GM23338 (cell line): ENCODE measurements around the gene SYVN1.

Experiments
- CREB1 ChIP-seq: fragments of 250-450 bp; sonication (Bioruptor Pico); IDR thresholded peaks from 2 replicates; pipeline ENCODE4 v1.5.0; 2020; ENCODE audit warnings: low read depth, mild to moderate bottlenecking, moderate library complexity
- EZH2 ChIP-seq: fragments of 200-600 bp; sonication (generic); IDR thresholded peaks from one replicate; pipeline ENCODE4 v1.8.0; 2017; ENCODE audit warnings: antibody characterized with exemption, mild to moderate bottlenecking, low read depth; ENCODE audit not compliant: unreplicated experiment
- EZH2phosphoT487 ChIP-seq: fragments of 200-600 bp; sonication (generic); IDR thresholded peaks from one replicate; pipeline ENCODE4 v1.8.1; 2018; ENCODE audit warnings: antibody characterized with exemption; ENCODE audit not compliant: unreplicated experiment
- JUNB ChIP-seq: IDR thresholded peaks from one replicate; pipeline ENCODE4 v1.6.1; 2016; ENCODE audit warnings: antibody characterized with exemption; ENCODE audit not compliant: unreplicated experiment
- NANOG ChIP-seq: IDR thresholded peaks from 2 replicates; pipeline ENCODE4 v1.6.1; 2016; ENCODE audit warnings: antibody characterized with exemption, borderline replicate concordance
- POLR2AphosphoS5 ChIP-seq: IDR thresholded peaks from 2 replicates; pipeline ENCODE4 v1.6.1; 2016; ENCODE audit warnings: antibody characterized with exemption, low read depth
- TF ChIP-seq, protein P1 (sequence below), 2 experiments: fragments of 200-600 bp in 1 of 2; sonication (generic) in 1 of 2; conservative IDR thresholded peaks; 2 replicates each; pipeline versions ENCODE4 v1.5.1 to v1.6.1; 2016 to 2017; ENCODE audit warnings: antibody characterized with exemption in 2 of 2, low read depth in 2 of 2, mild to moderate bottlenecking in 2 of 2, moderate library complexity in 1 of 2
- TF ChIP-seq, protein P2 (sequence below): IDR thresholded peaks from one replicate; pipeline ENCODE4 v1.6.1; 2018; ENCODE audit warnings: antibody characterized with exemption; ENCODE audit not compliant: unreplicated experiment

DNA sequence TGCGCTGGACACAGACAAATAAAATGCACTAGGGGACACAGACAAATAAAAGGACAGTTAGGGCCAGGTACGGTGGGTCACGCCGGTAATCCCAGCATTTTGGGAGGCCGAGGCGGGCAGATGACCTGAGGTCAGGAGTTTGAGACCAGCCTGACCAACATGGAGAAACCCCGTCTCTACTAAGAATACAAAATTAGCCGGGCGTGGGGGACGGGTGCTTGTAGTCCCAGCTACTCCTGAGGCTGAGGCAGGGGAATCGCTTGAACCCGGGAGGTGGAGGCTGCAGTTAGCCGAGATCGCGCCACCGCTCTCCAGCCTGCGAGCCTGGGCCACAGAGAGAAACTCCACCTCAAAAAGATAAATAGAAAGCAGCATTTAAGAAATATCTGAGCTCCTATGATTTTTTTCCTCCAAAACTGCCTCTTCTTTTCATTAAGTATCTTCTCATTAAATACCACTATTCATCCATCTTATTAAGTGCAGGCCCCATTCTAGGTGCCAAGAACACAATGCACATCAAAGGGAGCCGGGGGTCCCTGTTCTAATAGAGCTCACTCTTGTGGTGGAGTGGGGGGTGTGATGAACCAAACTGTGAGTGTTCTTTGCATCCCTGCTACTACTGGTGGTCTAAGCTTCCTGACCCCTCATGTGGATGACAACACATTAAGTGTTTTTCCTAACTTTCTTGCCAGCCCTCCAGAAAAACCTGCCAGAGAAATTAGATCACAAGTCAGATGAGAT is 16.1 kb downstream of the SYVN1 start:
- no peak; the same call in 1 of the 2 replicates for TF ChIP-seq POLR2AphosphoS5
- TF ChIP-seq, protein P1, sequence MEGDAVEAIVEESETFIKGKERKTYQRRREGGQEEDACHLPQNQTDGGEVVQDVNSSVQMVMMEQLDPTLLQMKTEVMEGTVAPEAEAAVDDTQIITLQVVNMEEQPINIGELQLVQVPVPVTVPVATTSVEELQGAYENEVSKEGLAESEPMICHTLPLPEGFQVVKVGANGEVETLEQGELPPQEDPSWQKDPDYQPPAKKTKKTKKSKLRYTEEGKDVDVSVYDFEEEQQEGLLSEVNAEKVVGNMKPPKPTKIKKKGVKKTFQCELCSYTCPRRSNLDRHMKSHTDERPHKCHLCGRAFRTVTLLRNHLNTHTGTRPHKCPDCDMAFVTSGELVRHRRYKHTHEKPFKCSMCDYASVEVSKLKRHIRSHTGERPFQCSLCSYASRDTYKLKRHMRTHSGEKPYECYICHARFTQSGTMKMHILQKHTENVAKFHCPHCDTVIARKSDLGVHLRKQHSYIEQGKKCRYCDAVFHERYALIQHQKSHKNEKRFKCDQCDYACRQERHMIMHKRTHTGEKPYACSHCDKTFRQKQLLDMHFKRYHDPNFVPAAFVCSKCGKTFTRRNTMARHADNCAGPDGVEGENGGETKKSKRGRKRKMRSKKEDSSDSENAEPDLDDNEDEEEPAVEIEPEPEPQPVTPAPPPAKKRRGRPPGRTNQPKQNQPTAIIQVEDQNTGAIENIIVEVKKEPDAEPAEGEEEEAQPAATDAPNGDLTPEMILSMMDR (conservative IDR thresholded peaks at IDR 0.05; ENCODE audit: low read depth in 2 of 2): no peak; a peak in 1 of 4 replicates
- no peak for TF ChIP-seq JUNB
- TF ChIP-seq, protein P2, sequence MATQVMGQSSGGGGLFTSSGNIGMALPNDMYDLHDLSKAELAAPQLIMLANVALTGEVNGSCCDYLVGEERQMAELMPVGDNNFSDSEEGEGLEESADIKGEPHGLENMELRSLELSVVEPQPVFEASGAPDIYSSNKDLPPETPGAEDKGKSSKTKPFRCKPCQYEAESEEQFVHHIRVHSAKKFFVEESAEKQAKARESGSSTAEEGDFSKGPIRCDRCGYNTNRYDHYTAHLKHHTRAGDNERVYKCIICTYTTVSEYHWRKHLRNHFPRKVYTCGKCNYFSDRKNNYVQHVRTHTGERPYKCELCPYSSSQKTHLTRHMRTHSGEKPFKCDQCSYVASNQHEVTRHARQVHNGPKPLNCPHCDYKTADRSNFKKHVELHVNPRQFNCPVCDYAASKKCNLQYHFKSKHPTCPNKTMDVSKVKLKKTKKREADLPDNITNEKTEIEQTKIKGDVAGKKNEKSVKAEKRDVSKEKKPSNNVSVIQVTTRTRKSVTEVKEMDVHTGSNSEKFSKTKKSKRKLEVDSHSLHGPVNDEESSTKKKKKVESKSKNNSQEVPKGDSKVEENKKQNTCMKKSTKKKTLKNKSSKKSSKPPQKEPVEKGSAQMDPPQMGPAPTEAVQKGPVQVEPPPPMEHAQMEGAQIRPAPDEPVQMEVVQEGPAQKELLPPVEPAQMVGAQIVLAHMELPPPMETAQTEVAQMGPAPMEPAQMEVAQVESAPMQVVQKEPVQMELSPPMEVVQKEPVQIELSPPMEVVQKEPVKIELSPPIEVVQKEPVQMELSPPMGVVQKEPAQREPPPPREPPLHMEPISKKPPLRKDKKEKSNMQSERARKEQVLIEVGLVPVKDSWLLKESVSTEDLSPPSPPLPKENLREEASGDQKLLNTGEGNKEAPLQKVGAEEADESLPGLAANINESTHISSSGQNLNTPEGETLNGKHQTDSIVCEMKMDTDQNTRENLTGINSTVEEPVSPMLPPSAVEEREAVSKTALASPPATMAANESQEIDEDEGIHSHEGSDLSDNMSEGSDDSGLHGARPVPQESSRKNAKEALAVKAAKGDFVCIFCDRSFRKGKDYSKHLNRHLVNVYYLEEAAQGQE: no peak
- no peak for TF ChIP-seq NANOG
- no peak for TF ChIP-seq CREB1
- no peak for TF ChIP-seq EZH2
- TF ChIP-seq EZH2phosphoT487: no peak
